ENCODE results near the gene CCSER1. TPM values are rescaled to one million over a fixed set of nuclear protein-coding genes. Genes with fewer than 3 reads are reported as not detected.
"Not testable (repeated sequence)": the region's sequence is repeated elsewhere in the genome, so short reads cannot be mapped to it uniquely, and the experiment has no call there.

CCSER1 gene
- total RNA-seq, 1 donor from 2014 or later = 8.4 TPM

DNA sequence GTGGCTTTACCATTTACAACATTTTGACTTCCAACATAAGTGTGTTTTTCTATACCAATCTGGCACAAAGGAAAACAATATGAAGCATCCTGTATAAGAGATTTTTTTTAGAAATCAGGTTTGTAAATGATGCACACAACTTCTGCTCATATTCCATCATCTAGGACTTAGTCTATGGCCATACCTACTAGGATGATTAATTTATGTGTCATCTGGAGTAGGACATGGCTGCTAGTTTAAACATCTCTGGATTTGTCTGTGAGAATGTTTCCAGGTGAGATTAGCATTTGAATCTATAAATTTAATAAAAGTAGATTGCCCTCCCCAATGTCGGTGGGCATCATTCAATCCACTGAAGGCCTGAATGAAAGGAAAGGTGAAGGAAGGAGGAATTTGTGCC is 1493.8 kb downstream of the CCSER1 start:
- ATAC-seq (no peak), DNase-seq (no peak)
- no peaks in the 10 kb centered on the region for H3K27me3 ChIP-seq (ENCODE audit: low read depth)
- H3K27ac ChIP-seq = no peak overlapping the region
- TF ChIP-seq, protein P1, sequence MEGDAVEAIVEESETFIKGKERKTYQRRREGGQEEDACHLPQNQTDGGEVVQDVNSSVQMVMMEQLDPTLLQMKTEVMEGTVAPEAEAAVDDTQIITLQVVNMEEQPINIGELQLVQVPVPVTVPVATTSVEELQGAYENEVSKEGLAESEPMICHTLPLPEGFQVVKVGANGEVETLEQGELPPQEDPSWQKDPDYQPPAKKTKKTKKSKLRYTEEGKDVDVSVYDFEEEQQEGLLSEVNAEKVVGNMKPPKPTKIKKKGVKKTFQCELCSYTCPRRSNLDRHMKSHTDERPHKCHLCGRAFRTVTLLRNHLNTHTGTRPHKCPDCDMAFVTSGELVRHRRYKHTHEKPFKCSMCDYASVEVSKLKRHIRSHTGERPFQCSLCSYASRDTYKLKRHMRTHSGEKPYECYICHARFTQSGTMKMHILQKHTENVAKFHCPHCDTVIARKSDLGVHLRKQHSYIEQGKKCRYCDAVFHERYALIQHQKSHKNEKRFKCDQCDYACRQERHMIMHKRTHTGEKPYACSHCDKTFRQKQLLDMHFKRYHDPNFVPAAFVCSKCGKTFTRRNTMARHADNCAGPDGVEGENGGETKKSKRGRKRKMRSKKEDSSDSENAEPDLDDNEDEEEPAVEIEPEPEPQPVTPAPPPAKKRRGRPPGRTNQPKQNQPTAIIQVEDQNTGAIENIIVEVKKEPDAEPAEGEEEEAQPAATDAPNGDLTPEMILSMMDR (IDR thresholded peaks at IDR 0.05) = no peak
- H3K4me3 ChIP-seq = no peak overlapping the region
- no peaks in the 10 kb centered on the region for H3K4me1 ChIP-seq
- H3K36me3 ChIP-seq = no peaks in the 10 kb centered on the region
- H3K9me3 ChIP-seq = no peaks in the 10 kb centered on the region
- intact Hi-C loops (cut with DNase I) = no loop called here

- no peak for DNase-seq
- Histone ChIP-seq H3K36me3 (no peaks in the 10 kb centered on the region), H3K4me1 (no peaks in the 10 kb centered on the region), H3K9me3 (no peaks in the 10 kb centered on the region), H3K4me3 (no peak overlapping the region), H3K27me3 (ENCODE audit: low read depth) (no peaks in the 10 kb centered on the region), H3K27ac (no peak overlapping the region)
- ATAC-seq = no peak
- intact Hi-C loops (cut with DNase I) = no loop called here
- TF ChIP-seq, protein P1 (IDR thresholded peaks at IDR 0.05) = no peak
These were observed 1494.3 kb downstream of the CCSER1 start for GRCh38 chr4:91621446-91621845.

GRCh38 chr4:91622925-91623602 is 1495.9 kb downstream of the CCSER1 start:
- Histone ChIP-seq H3K4me3 (no peak overlapping the region), H3K9me3 (no peaks in the 10 kb centered on the region), H3K27me3 (ENCODE audit: low read depth) (no peaks in the 10 kb centered on the region), H3K27ac (no peak overlapping the region), H3K36me3 (no peaks in the 10 kb centered on the region), H3K4me1 (no peaks in the 10 kb centered on the region)
- TF ChIP-seq, protein P1 (IDR thresholded peaks at IDR 0.05) = no peak
- intact Hi-C loops (cut with DNase I) = no loop called here
- DNase-seq = no peak
- ATAC-seq = no peak

- H3K4me1 ChIP-seq; H3K27ac ChIP-seq; H3K36me3 ChIP-seq; H3K27me3 ChIP-seq (ENCODE audit: low read depth); DNase-seq; H3K4me3 ChIP-seq; intact Hi-C loops (cut with DNase I); H3K9me3 ChIP-seq; ATAC-seq: not testable (repeated sequence)
These were observed 1496.4 kb downstream of the CCSER1 start for GRCh38 chr4:91623603-91623967.

- no peaks in the 10 kb centered on the region for H3K36me3 ChIP-seq
- no peaks in the 10 kb centered on the region for H3K9me3 ChIP-seq
- no peaks in the 10 kb centered on the region for H3K4me1 ChIP-seq
- intact Hi-C loops (cut with DNase I) = no loop called here
- no peak overlapping the region for H3K27ac ChIP-seq
- H3K4me3 ChIP-seq = no peak overlapping the region
- H3K27me3 ChIP-seq (ENCODE audit: low read depth) = no peaks in the 10 kb centered on the region
- ATAC-seq = no peak
- DNase-seq = no peak
- TF ChIP-seq, protein P1 (IDR thresholded peaks at IDR 0.05) = no peak
These were observed 1502.9 kb downstream of the CCSER1 start for GRCh38 chr4:91630054-91630453.

DNA sequence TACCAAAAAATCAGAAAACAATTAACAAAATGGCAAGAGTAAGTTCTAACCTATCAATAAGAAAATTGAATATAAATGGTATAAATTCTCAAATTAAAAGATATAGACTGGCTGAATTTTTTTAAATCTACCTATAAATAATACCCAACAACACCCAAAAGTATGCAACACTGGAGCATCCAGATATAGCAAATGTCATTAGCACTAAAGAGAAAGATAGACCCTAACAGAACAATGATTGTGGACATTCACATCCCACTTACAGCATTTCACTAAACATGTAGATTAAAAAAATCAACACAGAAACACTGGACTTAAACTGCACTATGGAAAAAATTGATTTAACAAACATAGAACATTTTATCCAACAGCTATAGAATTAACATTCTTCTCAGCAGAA is 1503.6 kb downstream of the CCSER1 start:
- intact Hi-C loops (cut with DNase I) = no loop called here
- no peak for DNase-seq
- Histone ChIP-seq H3K27ac (no peak overlapping the region), H3K4me1 (no peaks in the 10 kb centered on the region), H3K36me3 (no peaks in the 10 kb centered on the region), H3K27me3 (ENCODE audit: low read depth) (no peaks in the 10 kb centered on the region), H3K4me3 (no peak overlapping the region), H3K9me3 (no peaks in the 10 kb centered on the region)
- TF ChIP-seq, protein P1 (IDR thresholded peaks at IDR 0.05) = no peak
- no peak for ATAC-seq
